PC-3 (cell line): ENCODE results near the gene ZNF648.

Experiments used
- EZH2 ChIP-seq: fragments of 300-600 bp; sonication (generic); IDR thresholded peaks from one replicate; pipeline ENCODE4 v1.6.1; 2017; ENCODE audit warnings: antibody characterized with exemption, mild to moderate bottlenecking, low read length; ENCODE audit not compliant: unreplicated experiment
- EZH2phosphoT487 ChIP-seq: fragments of 300-600 bp; sonication (generic); IDR thresholded peaks from 2 replicates; pipeline ENCODE4 v1.6.1; 2018; ENCODE audit warnings: mild to moderate bottlenecking, antibody characterized with exemption, low read length, borderline replicate concordance
- TF ChIP-seq, protein P1 (sequence below): fragments of 300-600 bp; sonication (generic); conservative IDR thresholded peaks from 2 replicates; pipeline ENCODE4 v1.5.1; 2017; ENCODE audit warnings: antibody characterized with exemption, low read depth, mild to moderate bottlenecking, low read length

DNA sequence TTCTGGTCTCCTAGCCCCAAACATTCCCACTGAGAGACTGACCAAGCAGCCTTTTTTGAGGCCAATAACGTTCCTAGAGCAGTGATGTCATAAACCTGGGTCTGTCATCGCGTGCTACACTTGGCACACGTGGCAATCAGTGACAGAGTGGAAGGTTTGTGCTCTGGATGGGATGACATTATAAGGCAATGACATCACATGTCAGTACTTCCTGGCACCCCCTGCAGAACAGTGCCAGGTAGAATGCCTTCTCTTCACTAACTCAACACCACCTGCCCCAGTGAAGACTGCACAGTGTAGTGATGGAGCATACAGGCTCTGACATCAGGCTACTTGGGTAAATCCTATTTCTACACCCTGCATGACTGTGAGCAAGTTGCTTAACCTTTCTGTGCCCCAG, 5.4 kb upstream of the ZNF648 start:
- TF ChIP-seq, protein P1, sequence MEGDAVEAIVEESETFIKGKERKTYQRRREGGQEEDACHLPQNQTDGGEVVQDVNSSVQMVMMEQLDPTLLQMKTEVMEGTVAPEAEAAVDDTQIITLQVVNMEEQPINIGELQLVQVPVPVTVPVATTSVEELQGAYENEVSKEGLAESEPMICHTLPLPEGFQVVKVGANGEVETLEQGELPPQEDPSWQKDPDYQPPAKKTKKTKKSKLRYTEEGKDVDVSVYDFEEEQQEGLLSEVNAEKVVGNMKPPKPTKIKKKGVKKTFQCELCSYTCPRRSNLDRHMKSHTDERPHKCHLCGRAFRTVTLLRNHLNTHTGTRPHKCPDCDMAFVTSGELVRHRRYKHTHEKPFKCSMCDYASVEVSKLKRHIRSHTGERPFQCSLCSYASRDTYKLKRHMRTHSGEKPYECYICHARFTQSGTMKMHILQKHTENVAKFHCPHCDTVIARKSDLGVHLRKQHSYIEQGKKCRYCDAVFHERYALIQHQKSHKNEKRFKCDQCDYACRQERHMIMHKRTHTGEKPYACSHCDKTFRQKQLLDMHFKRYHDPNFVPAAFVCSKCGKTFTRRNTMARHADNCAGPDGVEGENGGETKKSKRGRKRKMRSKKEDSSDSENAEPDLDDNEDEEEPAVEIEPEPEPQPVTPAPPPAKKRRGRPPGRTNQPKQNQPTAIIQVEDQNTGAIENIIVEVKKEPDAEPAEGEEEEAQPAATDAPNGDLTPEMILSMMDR, result no peak
- TF ChIP-seq EZH2phosphoT487 (no peak), EZH2 (no peak)
